Measurements from ENCODE around the gene OR1J4. TPM values are rescaled to one million over a fixed set of nuclear protein-coding genes. Genes with fewer than 3 reads are reported as not detected.

The OR1J4 gene
- total RNA-seq, 6 donors from 2014 or later, result not detected

GRCh38 chr9:122479062-122479461 is 39.9 kb upstream of the OR1J4 start:
- Histone ChIP-seq H3K4me1 (no peaks in the 10 kb centered on the region), H3K27ac (no peak overlapping the region), H3K27me3 (no peaks in the 10 kb centered on the region), H3K4me3 (no peak overlapping the region), H3K9me3 (no peaks in the 10 kb centered on the region), H3K36me3 (no peaks in the 10 kb centered on the region)
- TF ChIP-seq CTCF (IDR thresholded peaks at IDR 0.05), result no peak
- TF ChIP-seq EP300 (IDR thresholded peaks at IDR 0.05), result no peak
- no peak for TF ChIP-seq POLR2AphosphoS5 (IDR thresholded peaks at IDR 0.05)
- no peak for TF ChIP-seq POLR2A (IDR thresholded peaks at IDR 0.05)
- WGBS, 2 donors, result 93 to 96% methylated on average over 5 of the region's 5 CpGs
- DNase-seq, result no peak
- no peak for ATAC-seq (ENCODE audit: low FRiP score in 2 of 2)

GRCh38 chr9:122498883-122499288 is 20.1 kb upstream of the OR1J4 start:
- H3K27ac ChIP-seq, result no peak overlapping the region
- no peak overlapping the region for H3K4me3 ChIP-seq
- H3K36me3 ChIP-seq, result no peaks in the 10 kb centered on the region
- no peak for TF ChIP-seq POLR2AphosphoS5 (IDR thresholded peaks at IDR 0.05)
- TF ChIP-seq POLR2A (IDR thresholded peaks at IDR 0.05), result no peak
- TF ChIP-seq CTCF (IDR thresholded peaks at IDR 0.05), result peak; percentile 51 to 79 (median 65)
- no peak for TF ChIP-seq EP300 (IDR thresholded peaks at IDR 0.05)
- 31 to 85% methylated on average over 2 of the region's 2 CpGs for WGBS, 2 donors
- ATAC-seq (ENCODE audit: low FRiP score in 2 of 2) (peak; percentile 56 to 67), DNase-seq (no peak)
- peaks cover 0 to 4% (median 0%) of the 10 kb centered on the region in 4 donors for H3K4me1 ChIP-seq
- peaks cover 0 to under 1% (median 0%) of the 10 kb centered on the region in 4 donors for H3K9me3 ChIP-seq
- no peaks in the 10 kb centered on the region for H3K27me3 ChIP-seq

- TF ChIP-seq CTCF (IDR thresholded peaks at IDR 0.05) (no peak), POLR2AphosphoS5 (IDR thresholded peaks at IDR 0.05) (no peak), POLR2A (IDR thresholded peaks at IDR 0.05) (no peak), EP300 (IDR thresholded peaks at IDR 0.05) (no peak)
- Histone ChIP-seq H3K27ac (no peak overlapping the region), H3K9me3 (no peaks in the 10 kb centered on the region), H3K36me3 (no peaks in the 10 kb centered on the region), H3K4me1 (no peaks in the 10 kb centered on the region), H3K4me3 (no peak overlapping the region), H3K27me3 (no peaks in the 10 kb centered on the region)
- 39 to 51% methylated on average over 2 of the region's 2 CpGs for WGBS, 2 donors
- no peak for DNase-seq
- no peak for ATAC-seq (ENCODE audit: low FRiP score in 2 of 2)
Measured at GRCh38 chr9:122506964-122507363, 12.0 kb upstream of the OR1J4 start.

- no peak within 1 kb of the TSS for H3K27ac ChIP-seq
- no peaks in the 10 kb centered on the region for H3K27me3 ChIP-seq
- 84 to 86% methylated on average over 6 of the region's 6 CpGs for WGBS, 2 donors
- H3K4me3 ChIP-seq, result no peak within 1 kb of the TSS
- no peak for TF ChIP-seq EP300 (IDR thresholded peaks at IDR 0.05)
- TF ChIP-seq POLR2AphosphoS5 (IDR thresholded peaks at IDR 0.05), result no peak
- TF ChIP-seq POLR2A (IDR thresholded peaks at IDR 0.05), result no peak
- no peak for TF ChIP-seq CTCF (IDR thresholded peaks at IDR 0.05)
- no peaks in the 10 kb centered on the region for H3K9me3 ChIP-seq
- no peaks in the 10 kb centered on the region for H3K4me1 ChIP-seq
- DNase-seq, result no peak
- H3K36me3 ChIP-seq, result no peaks in the 10 kb centered on the region
- no peak for ATAC-seq (ENCODE audit: low FRiP score in 2 of 2)
Measured at GRCh38 chr9:122510502-122510901, 8.4 kb upstream of the OR1J4 start, which contains the start of gene OR1J2. TSS of gene OR1J2 (plus strand) at chr9:122510802. CDS start at chr9:122510802, 0 bp downstream.

GRCh38 chr9:122518226-122518625 is 715 bp upstream of the OR1J4 start:
- no peak overlapping the region for H3K27ac ChIP-seq
- no peaks in the 10 kb centered on the region for H3K4me1 ChIP-seq
- H3K9me3 ChIP-seq, result no peaks in the 10 kb centered on the region
- H3K36me3 ChIP-seq, result no peaks in the 10 kb centered on the region
- WGBS, 2 donors, result 64 to 66% methylated on average over 2 of the region's 2 CpGs
- ATAC-seq (ENCODE audit: low FRiP score in 2 of 2) (no peak), DNase-seq (no peak)
- no peak overlapping the region for H3K4me3 ChIP-seq
- no peaks in the 10 kb centered on the region for H3K27me3 ChIP-seq
- TF ChIP-seq POLR2AphosphoS5 (IDR thresholded peaks at IDR 0.05) (no peak), POLR2A (IDR thresholded peaks at IDR 0.05) (no peak), CTCF (IDR thresholded peaks at IDR 0.05) (no peak), EP300 (IDR thresholded peaks at IDR 0.05) (no peak)
